HEK293T (cell line): ENCODE measurements around the gene MYCBP2.

ENCODE experiments used
- ELF4 ChIP-seq: fragments of 450-650 bp; IDR thresholded peaks from 2 replicates; pipeline ENCODE4 v1.6.1; 2017; ENCODE audit warnings: antibody characterized with exemption
- FOXA1 ChIP-seq: fragments of 450-650 bp; IDR thresholded peaks from 2 replicates; pipeline ENCODE4 v1.6.1; 2016; ENCODE audit warnings: mild to moderate bottlenecking
- FOXK2 ChIP-seq: fragments of 450-650 bp; IDR thresholded peaks from 2 replicates; pipeline ENCODE4 v1.6.1; 2016; ENCODE audit warnings: mild to moderate bottlenecking
- FOXM1 ChIP-seq: fragments of 450-650 bp; IDR thresholded peaks from 2 replicates; pipeline ENCODE4 v1.6.1; 2017; ENCODE audit warnings: mild to moderate bottlenecking, borderline replicate concordance
- LEF1 ChIP-seq: fragments of 450-650 bp; IDR thresholded peaks from 2 replicates; pipeline ENCODE4 v1.6.1; 2017; ENCODE audit warnings: mild to moderate bottlenecking, borderline replicate concordance
- NFRKB ChIP-seq: fragments of 450-650 bp; IDR thresholded peaks from 2 replicates; pipeline ENCODE4 v1.6.1; 2016; ENCODE audit warnings: mild to moderate bottlenecking, moderate library complexity
- PKNOX1 ChIP-seq: fragments of 450-650 bp; IDR thresholded peaks from 2 replicates; pipeline ENCODE4 v1.6.1; 2016
- SP1 ChIP-seq: fragments of 450-650 bp; IDR thresholded peaks from 2 replicates; pipeline ENCODE4 v1.6.1; 2017
- SUZ12 ChIP-seq: fragments of 450-650 bp; IDR thresholded peaks from 2 replicates; pipeline ENCODE4 v1.6.1; 2016; ENCODE audit warnings: mild to moderate bottlenecking
- TARDBP ChIP-seq: fragments of 450-650 bp; IDR thresholded peaks from 2 replicates; pipeline ENCODE4 v1.6.1; 2016

- no peak for TF ChIP-seq FOXA1
- no peak for TF ChIP-seq SUZ12
- TF ChIP-seq ELF4, result no peak
- TF ChIP-seq FOXM1, result no peak
- TF ChIP-seq SP1, result no peak
- TF ChIP-seq LEF1, result no peak
- TF ChIP-seq PKNOX1, result no peak
- no peak for TF ChIP-seq NFRKB
- no peak for TF ChIP-seq TARDBP
- TF ChIP-seq FOXK2, result no peak
Measured at GRCh38 chr13:77207943-77208342, 119.0 kb downstream of the MYCBP2 start.
